ENCODE results near the gene GPR160. TPM values are rescaled to one million over a fixed set of nuclear protein-coding genes. Genes with fewer than 3 reads are reported as not detected.

GPR160 gene
- total RNA-seq, 1 experiment from 2014 or later: 15.7 TPM

DNA sequence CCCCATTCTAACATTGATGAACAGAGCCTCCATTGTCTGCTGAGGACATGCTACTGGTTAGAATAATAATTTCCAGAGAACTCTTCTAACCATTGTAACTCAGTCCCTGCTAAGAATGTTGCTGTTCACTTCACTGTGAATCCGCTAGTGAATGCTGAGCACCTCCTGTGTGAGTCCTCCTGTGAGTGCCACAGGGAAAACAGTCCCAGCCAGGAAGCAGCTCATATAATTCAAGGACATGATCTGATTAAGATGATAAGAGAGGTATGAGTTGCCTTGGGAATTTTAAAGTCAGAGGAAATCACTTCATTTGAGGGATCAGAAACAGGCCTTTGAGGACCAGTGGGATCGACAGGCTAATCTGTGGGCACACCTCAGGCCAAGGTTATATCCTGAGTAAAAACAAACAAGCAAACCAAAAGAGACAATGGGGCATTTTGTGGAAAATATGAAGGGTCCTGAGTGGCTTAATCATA is 33.9 kb upstream of the GPR160 start:
- H3F3A ChIP-seq (ENCODE audit: low read length, unreplicated experiment): no peaks in the 10 kb centered on the region
- H3K27ac ChIP-seq (ENCODE audit: low read length): no peak overlapping the region
- no peaks in the 10 kb centered on the region for H3K4me1 ChIP-seq (ENCODE audit: insufficient read depth, low read length)
- ChIA-PET POLR2A (ENCODE audit: unreplicated experiment) (no interaction called here), CTCF (no interaction called here)
- H4K20me1 ChIP-seq (ENCODE audit: low read length): no peaks in the 10 kb centered on the region
- TF ChIP-seq EZH2phosphoT487 (IDR thresholded peaks at IDR 0.05; ENCODE audit: borderline replicate concordance, low read length) (no peak), EZH2 (IDR thresholded peaks at IDR 0.05; ENCODE audit: low read length, unreplicated experiment) (no peak), CTCF (conservative IDR thresholded peaks at IDR 0.05; ENCODE audit: low read depth, low read length) (no peak)
- no peak for ATAC-seq
- H3K4me3 ChIP-seq (ENCODE audit: low read length): no peak overlapping the region
- H3K36me3 ChIP-seq (ENCODE audit: low read depth, low read length): no peaks in the 10 kb centered on the region
- intact Hi-C loops (cut with micrococcal nuclease): no loop called here
- H3K9me2 ChIP-seq (replicated peaks; ENCODE audit: low read length): no peaks in the 10 kb centered on the region
- no peak for DNase-seq
- no peaks in the 10 kb centered on the region for H3K27me3 ChIP-seq (ENCODE audit: low read length)
- H3K9ac ChIP-seq (ENCODE audit: low read length): no peak overlapping the region
- H3K4me2 ChIP-seq (ENCODE audit: low read length): no peak overlapping the region
- BruUV-seq (replicated peaks): no TSS peak
- H2AFZ ChIP-seq (ENCODE audit: low read length): no peak overlapping the region
- H3K79me2 ChIP-seq (ENCODE audit: low read length): no peaks in the 10 kb centered on the region
- H3K9me3 ChIP-seq (ENCODE audit: low read length): no peaks in the 10 kb centered on the region

GRCh38 chr3:170007031-170007663 is 30.6 kb upstream of the GPR160 start:
- POLR2A ChIA-PET (ENCODE audit: unreplicated experiment): interaction anchor here (0.7 kb wide), 1 partner anchor 235 kb away, joined by 7 read pairs; no protein-coding TSS in a partner anchor
- H3F3A ChIP-seq (ENCODE audit: low read length, unreplicated experiment): no peaks in the 10 kb centered on the region
- intact Hi-C loops (cut with micrococcal nuclease): no loop called here
- no peak overlapping the region for H3K9ac ChIP-seq (ENCODE audit: low read length)
- H3K4me3 ChIP-seq (ENCODE audit: low read length): no peak overlapping the region
- BruUV-seq (replicated peaks): no TSS peak
- ATAC-seq: no peak
- no peaks in the 10 kb centered on the region for H4K20me1 ChIP-seq (ENCODE audit: low read length)
- no peaks in the 10 kb centered on the region for H3K4me1 ChIP-seq (ENCODE audit: insufficient read depth, low read length)
- CTCF ChIA-PET: interaction anchor here (0.6 kb wide), 1 partner anchor 8 kb away, joined by 3 read pairs; no protein-coding TSS in a partner anchor
- H3K27ac ChIP-seq (ENCODE audit: low read length): no peak overlapping the region
- no peaks in the 10 kb centered on the region for H3K9me3 ChIP-seq (ENCODE audit: low read length)
- no peak for TF ChIP-seq EZH2 (IDR thresholded peaks at IDR 0.05; ENCODE audit: low read length, unreplicated experiment)
- no peak for TF ChIP-seq EZH2phosphoT487 (IDR thresholded peaks at IDR 0.05; ENCODE audit: borderline replicate concordance, low read length)
- no peak for TF ChIP-seq CTCF (conservative IDR thresholded peaks at IDR 0.05; ENCODE audit: low read depth, low read length)
- H3K36me3 ChIP-seq (ENCODE audit: low read depth, low read length): no peaks in the 10 kb centered on the region
- no peak for DNase-seq
- H3K4me2 ChIP-seq (ENCODE audit: low read length): no peak overlapping the region
- no peaks in the 10 kb centered on the region for H3K79me2 ChIP-seq (ENCODE audit: low read length)
- no peaks in the 10 kb centered on the region for H3K9me2 ChIP-seq (replicated peaks; ENCODE audit: low read length)
- no peaks in the 10 kb centered on the region for H3K27me3 ChIP-seq (ENCODE audit: low read length)
- no peak overlapping the region for H2AFZ ChIP-seq (ENCODE audit: low read length)

DNA sequence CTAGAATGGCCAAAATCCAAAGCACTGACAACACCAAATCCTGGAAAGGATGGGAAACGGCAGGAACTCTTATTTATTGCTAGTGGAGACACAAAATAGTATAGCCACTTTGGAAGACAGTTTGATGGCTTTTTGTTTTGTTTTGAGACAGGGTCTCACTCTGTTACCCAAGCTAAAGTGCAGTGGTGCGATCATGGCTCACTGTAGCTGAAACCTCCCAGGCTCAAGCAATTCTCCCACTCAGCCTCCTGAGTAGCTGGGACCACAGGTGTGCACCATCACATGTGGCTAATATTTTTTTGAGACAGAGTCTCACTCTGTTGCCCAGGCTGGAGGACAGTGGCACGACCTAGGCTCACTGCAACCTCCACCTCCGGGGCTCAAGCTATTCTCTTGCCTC is 27.3 kb upstream of the GPR160 start:
- no peak overlapping the region for H3K9ac ChIP-seq (ENCODE audit: low read length)
- POLR2A ChIA-PET (ENCODE audit: unreplicated experiment): no interaction called here
- H3K4me2 ChIP-seq (ENCODE audit: low read length): no peak overlapping the region
- BruUV-seq (replicated peaks): no TSS peak
- TF ChIP-seq EZH2phosphoT487 (IDR thresholded peaks at IDR 0.05; ENCODE audit: borderline replicate concordance, low read length): no peak
- no peak for TF ChIP-seq EZH2 (IDR thresholded peaks at IDR 0.05; ENCODE audit: low read length, unreplicated experiment)
- no peak for TF ChIP-seq CTCF (conservative IDR thresholded peaks at IDR 0.05; ENCODE audit: low read depth, low read length)
- H3K9me2 ChIP-seq (replicated peaks; ENCODE audit: low read length): no peaks in the 10 kb centered on the region
- no peak overlapping the region for H2AFZ ChIP-seq (ENCODE audit: low read length)
- DNase-seq (no peak), ATAC-seq (no peak)
- no peaks in the 10 kb centered on the region for H3K36me3 ChIP-seq (ENCODE audit: low read depth, low read length)
- intact Hi-C loops (cut with micrococcal nuclease): no loop called here
- H3F3A ChIP-seq (ENCODE audit: low read length, unreplicated experiment): no peaks in the 10 kb centered on the region
- no peak overlapping the region for H3K27ac ChIP-seq (ENCODE audit: low read length)
- CTCF ChIA-PET: no interaction called here
- H3K27me3 ChIP-seq (ENCODE audit: low read length): no peaks in the 10 kb centered on the region
- H4K20me1 ChIP-seq (ENCODE audit: low read length): no peaks in the 10 kb centered on the region
- no peak overlapping the region for H3K4me3 ChIP-seq (ENCODE audit: low read length)
- no peaks in the 10 kb centered on the region for H3K9me3 ChIP-seq (ENCODE audit: low read length)
- H3K4me1 ChIP-seq (ENCODE audit: insufficient read depth, low read length): no peaks in the 10 kb centered on the region
- H3K79me2 ChIP-seq (ENCODE audit: low read length): no peaks in the 10 kb centered on the region

All from PC-3 (cell line).